HG02610 (cell line): ENCODE data around the gene THEMIS2.
"Not testable (repeated sequence)": the region's sequence is repeated elsewhere in the genome, so short reads cannot be mapped to it uniquely, and the experiment has no call there.

ENCODE experiments used
- ATAC-seq: cut with Tn5 transposase; IDR thresholded peaks from one replicate; pipeline ENCODE4 v1.9.1; 2021; ENCODE audit warnings: mild to moderate bottlenecking, moderate library complexity; ENCODE audit not compliant: unreplicated experiment

Gene THEMIS2

DNA sequence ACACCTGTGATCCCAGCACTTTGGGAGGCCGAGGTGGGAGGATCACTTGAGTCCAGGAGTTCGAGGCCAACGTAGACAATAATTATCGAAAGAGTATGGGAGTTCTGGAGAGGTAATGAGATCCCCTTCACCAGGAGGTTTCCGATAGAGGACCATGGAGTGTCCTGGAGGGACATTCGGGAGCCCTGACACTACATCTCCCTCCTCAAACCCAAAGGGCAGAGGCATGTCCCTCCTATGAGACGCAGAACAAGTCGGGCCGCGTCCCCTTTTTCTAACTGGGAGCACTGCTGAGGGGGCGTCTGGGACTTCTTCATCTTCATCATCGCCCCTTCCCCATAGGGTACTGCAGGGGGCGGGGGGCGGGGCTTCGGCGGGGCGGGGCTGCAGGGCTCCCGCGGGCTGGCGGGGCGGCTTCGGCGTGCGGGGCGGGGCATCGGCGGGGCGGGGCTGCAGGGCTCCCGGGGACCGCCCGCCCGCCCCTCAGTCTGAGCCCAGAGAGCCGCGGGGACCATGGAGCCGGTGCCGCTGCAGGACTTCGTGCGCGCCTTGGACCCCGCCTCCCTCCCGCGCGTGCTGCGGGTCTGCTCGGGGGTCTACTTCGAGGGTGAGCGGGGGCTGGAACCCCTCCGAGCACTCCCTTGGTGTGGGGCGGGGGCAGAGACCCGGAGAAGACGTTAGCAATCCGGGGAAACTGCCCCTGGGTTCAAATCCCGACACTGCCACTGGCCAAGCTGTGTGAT is at the start of gene THEMIS2:
TSS of gene THEMIS2 (plus strand) at position 486 of the 743 bp plus-strand sequence. CDS start at position 514, 28 bp downstream.
- peak; percentile 29 for ATAC-seq

- no peak for ATAC-seq
Measured at GRCh38 chr1:27823784-27824183, 48.6 kb upstream of the THEMIS2 start.

DNA sequence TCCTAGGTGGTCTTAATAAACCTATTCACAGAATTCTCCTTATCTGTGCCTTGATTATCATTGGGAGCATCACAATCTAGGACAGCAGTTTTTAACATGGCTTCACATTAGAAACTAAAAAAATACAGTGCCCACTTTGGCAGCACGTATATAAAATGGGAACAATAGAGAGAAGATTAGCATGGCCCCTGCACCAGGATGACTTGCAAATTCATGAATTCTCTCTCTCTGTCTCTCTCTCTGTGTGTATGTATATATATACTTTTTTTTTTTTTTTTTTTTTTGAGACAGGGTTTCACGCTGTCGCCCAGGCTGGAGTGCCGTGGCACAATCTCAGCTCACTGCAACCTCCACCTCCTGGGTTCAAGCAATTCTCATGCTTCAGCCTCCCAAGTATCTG is 47.9 kb upstream of the THEMIS2 start:
- no peak for ATAC-seq

- ATAC-seq, result not testable (repeated sequence)
Measured at GRCh38 chr1:27829339-27829960, 42.9 kb upstream of the THEMIS2 start.

DNA sequence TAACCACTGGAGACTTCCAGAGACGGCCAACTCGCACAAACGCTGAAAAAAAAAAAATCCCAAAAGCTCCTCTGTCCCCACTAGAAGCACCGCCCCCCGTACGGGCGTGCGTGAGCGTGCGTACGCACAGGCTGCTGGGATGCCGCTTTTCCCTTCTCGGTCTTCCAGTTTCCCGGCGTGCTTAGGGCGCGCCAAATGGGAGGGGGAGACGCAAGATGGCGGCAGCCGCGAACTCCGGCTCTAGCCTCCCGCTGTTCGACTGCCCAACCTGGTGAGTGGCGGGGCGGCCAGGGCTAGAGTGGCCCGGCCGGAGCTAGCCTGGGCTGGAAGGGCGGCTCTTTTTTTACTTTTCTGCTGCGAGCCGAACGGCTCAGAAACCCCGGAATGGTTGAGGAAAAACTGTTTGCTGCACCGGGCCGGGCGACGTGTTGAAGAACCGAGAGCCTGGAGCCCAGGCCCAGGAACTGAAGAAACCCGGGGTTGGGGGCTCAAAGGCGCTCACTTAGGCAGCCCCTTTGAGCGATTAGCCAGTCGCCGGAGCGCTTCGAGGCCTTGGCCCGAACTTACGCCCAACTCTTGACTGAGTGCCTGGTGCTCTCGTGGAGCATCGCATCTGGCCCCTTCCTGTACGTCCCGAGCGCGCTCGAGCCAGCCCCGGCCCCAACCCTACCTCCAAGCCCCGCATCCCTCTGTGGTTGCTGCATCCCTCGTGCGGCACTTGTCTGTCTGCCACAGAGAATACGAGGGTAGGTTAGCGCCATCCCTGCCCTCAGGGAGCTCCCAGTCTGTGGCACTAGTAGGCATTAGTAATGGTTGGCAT is 41.5 kb upstream of the THEMIS2 start, which contains the start of gene PPP1R8:
TSS of gene PPP1R8 (plus strand) at position 162 of the 820 bp plus-strand sequence. CDS start at position 216, 54 bp downstream.
- peak; percentile 92 for ATAC-seq

DNA sequence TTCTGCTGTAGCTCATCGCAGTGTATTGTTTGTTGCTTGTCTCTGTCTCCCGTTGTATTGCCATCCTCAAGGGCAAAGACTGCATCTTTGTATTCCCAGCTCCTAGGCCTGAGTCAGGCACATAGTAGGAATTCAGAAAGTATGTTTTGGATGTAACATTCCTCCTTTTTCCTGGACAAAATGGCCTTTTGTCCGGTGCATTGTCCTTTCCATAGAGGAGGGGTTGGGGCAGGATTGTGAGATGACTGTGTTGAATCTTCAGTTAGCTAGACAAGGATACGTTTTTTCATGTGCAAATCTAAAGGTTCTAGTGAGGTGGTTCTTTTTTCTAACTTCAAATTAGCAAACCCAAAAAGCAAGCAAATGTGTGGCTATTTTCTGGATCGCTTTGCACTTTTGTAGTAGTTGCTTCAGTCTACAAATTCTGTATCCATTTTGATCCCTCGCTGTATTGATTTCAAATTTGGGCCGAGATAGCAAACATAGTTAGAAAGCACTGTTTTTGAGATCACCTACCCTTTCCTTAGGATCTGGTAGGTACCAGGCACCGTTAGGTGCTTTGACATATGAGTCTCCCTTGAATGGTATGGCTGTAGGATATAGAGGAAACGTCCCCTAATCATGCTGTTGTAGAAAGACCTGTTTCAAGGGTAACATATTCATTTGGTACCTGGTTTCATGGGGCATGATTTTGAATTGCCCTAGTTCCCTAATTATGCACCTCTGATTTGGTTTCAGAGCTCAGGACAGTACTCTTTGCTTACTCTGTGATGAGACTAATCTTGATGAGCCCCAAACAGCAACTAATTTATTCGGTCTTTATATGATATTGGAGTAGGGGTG is 40.6 kb upstream of the THEMIS2 start:
- ATAC-seq, result no peak

GRCh38 chr1:27832762-27833161 is 39.6 kb upstream of the THEMIS2 start:
- ATAC-seq, result no peak

DNA sequence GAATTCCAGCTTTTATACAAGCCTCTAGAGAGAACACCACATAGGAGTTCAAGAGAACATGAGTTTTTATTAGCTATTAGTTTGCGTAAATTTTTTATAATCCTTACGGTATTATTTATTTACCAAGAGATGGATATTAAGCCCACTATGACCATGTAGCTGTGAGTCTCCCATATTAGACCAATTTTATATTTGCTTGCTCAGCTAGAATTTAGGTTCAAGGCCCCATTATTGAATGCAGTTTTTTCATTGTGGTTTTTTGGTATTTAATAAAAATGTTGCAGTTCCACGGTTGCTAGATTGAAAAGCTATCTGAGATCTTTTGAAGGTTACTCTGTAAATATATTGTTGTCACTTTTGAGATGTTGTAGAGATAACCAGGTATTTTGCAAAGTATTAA is 38.9 kb upstream of the THEMIS2 start:
- no peak for ATAC-seq

DNA sequence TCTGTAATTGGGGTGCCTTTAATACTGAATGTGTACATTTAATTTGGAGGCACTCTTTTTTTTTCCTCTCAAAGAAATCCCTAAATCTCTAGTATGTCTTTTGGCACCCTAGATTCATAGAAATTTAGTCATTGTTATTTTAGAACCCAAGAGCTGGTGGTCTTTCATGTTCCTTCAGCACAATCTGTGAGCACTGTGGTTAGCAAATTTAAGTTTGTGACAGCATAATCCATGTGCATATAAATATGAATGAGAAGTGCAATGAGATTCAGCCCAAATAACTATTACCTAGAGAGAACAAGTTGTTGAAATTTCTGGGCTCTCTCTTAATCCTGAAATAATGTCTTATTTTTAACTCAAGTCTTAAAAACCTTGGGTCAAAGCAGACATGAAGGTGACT is 37.3 kb upstream of the THEMIS2 start:
- no peak for ATAC-seq

GRCh38 chr1:27835501-27835900 is 36.8 kb upstream of the THEMIS2 start:
- no peak for ATAC-seq

DNA sequence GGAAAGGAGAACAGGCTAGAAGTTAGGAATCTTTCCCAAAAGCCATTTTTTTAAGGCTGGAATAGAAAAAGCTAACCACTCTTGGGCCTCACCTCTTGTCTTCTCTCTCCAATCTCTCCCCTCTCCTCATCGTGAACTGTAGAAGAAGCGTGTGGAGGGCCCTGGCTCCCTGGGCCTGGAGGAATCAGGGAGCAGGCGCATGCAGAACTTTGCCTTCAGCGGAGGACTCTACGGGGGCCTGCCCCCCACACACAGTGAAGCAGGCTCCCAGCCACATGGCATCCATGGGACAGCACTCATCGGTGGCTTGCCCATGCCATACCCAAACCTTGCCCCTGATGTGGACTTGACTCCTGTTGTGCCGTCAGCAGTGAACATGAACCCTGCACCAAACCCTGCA is 22.4 kb upstream of the THEMIS2 start:
- ATAC-seq, result no peak

GRCh38 chr1:27855085-27855484 is 17.3 kb upstream of the THEMIS2 start:
- no peak for ATAC-seq

GRCh38 chr1:27856561-27857343 is 15.6 kb upstream of the THEMIS2 start:
- no peak for ATAC-seq

DNA sequence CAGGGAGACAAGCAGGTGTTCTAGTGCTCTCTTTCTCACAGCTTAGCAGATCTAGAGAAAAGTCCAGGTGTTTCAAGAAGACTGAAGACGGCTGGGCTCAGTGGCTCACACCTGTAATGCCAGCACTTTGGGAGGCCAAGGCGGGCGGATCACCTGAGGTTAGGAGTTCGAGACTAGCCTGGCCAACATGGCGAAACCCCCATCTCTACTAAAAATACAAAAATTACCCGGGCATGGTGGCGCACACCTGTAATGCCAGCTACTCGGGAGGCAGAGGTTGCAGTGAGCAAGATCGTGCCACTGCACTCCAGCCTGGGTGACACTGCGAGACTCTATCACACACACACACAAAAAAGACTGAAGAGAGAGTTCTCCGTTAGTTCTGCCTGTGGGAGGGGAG is 14.8 kb upstream of the THEMIS2 start:
- ATAC-seq, result not testable (repeated sequence)

DNA sequence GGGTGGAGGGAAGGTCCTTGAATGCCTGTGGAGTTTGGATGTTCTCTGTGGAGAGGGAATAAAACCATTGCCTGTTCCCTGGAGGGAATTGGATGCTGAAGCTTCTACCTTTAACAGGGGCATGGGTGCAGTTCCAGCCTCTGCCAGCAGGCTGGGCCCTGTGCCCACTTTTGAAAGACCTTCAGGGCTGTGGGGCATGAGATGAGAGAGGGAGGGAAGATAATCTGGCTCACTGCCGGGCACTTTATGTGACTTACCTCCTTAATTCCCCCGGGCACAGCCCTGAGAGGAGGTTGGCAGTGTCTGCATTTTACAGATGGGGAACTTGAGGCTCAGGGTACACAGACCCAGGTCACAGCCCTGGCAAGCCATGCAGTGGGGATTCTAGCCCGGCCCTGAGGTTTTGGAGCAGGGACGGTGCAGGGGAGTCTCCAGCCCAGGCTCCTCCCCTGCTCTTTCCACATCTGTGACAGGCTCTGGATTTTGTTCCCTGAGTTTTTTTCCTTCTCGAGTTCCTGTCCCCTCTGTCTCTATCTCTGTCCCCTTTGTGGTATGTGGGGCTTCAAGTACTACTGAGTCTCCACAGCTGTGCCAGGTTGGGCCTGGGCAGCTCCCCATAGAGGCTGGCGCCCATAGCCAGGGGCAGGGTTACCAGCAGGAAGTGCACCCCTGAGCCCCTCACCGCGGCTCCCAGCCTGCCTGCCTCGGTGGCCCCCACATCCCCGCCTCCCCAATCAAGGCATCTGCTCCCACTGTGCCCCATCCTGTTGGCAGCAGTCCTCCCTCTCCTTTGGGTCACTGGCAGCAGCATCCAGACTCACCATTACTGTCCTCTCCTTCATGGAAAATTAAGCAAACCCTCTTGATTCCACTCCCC is 14.0 kb upstream of the THEMIS2 start:
- ATAC-seq, result peak; percentile 67

- ATAC-seq, result no peak
Measured at GRCh38 chr1:27858949-27859576, 13.3 kb upstream of the THEMIS2 start.

DNA sequence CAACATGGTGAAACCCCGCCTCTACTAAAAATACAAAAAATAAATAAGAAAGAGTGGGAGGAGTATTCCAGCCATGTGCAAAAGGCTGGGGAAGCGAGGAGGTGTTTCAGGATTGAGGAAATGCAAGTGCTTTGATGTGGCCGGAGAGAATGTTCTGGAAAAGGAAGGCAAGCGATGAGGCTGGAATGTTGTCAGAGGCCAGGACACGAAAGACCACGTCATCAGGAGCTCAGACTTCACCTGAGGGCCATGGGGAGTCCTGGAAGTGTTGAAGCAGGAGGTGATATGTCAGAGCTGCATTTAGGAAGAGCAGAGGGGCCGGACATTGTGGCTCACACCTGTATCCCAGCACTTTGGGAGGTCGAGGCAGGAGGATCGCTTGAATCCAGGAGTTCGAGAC is 10.9 kb upstream of the THEMIS2 start:
- no peak for ATAC-seq

DNA sequence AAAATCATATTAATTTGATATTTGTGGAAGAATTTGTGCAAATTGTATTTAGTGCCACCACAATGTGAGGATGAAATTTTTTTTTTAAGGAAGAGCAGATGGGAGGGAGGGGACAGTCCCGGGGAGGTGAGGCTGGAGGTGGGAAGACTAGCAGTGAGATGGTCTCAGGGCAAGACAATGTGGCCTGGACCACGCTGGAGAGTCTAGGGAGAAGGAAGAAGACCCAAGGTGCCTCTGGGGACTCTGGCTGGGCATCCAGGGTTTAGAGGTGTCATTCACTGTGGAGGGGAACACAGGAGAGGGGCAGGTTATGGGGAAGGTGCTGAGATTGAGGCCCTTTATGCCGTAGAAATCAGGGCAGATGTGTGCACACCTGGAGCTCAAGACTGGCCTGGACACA is 10.3 kb upstream of the THEMIS2 start:
- ATAC-seq, result no peak
